Measurements from ENCODE around the gene JOSD1. TPM values are rescaled to one million over a fixed set of nuclear protein-coding genes. Genes with fewer than 3 reads are reported as not detected.

Gene JOSD1
- total and polyA plus RNA-seq, 2 donors (not counting 3 experiments of a cell fraction or from before 2014, with no cell fraction given): 61.7 to 73.1 TPM

- Histone ChIP-seq H3K4me1 (ENCODE audit: control insufficient read depth, extremely low read depth, insufficient read depth, low read length) (no peaks in the 10 kb centered on the region), H4K20me1 (replicated peaks; ENCODE audit: control insufficient read depth, extremely low read depth, insufficient read depth, low read length) (no peaks in the 10 kb centered on the region), H3K4me2 (ENCODE audit: insufficient read depth, low read length) (no peak overlapping the region), H3K4me3 (replicated peaks in 1 of 3; ENCODE audit: insufficient read depth in 1 of 3, low read depth in 1 of 3, low read length in 3 of 3) (no peak overlapping the region), H2AFZ (ENCODE audit: low read depth, low read length) (no peak overlapping the region), H3K79me2 (ENCODE audit: control insufficient read depth, insufficient read depth, low read length) (no peaks in the 10 kb centered on the region), H3K9ac (replicated peaks; ENCODE audit: extremely low read depth, insufficient read depth, low read length) (no peak overlapping the region), H3K9me3 (replicated peaks; ENCODE audit: control insufficient read depth, insufficient read depth, low read length) (no peaks in the 10 kb centered on the region), H3K27ac (ENCODE audit: insufficient read depth, low read depth, low read length) (no peak overlapping the region), H3K27me3 (ENCODE audit: control insufficient read depth in 2 of 2, insufficient read depth in 2 of 2, low read length in 2 of 2) (no peaks in the 10 kb centered on the region), H3K9me1 (replicated peaks; ENCODE audit: control insufficient read depth, extremely low read depth, insufficient read depth, low read length) (no peaks in the 10 kb centered on the region), H3K36me3 (ENCODE audit: control insufficient read depth in 2 of 2, extremely low read depth in 1 of 2, insufficient read depth in 2 of 2, low read length in 2 of 2) (peaks cover 17 to 66% of the 10 kb centered on the region in 2 experiments)
- ChIA-PET CTCF (interaction anchor here (3.1 kb wide), 1 partner anchor 9 kb away, joined by 11 read pairs; no protein-coding TSS in a partner anchor), POLR2A (no interaction called here)
- no peak for TF ChIP-seq MYC (IDR thresholded peaks at IDR 0.05; ENCODE audit: low read depth, low read length)
- no peak for TF ChIP-seq FOS (IDR thresholded peaks at IDR 0.05; ENCODE audit: borderline replicate concordance, insufficient read depth, low read length)
- TF ChIP-seq MAX (IDR thresholded peaks at IDR 0.05; ENCODE audit: insufficient read depth, insufficient read length): no peak
- TF ChIP-seq POLR2A (IDR thresholded peaks at IDR 0.05; ENCODE audit: low read depth, low read length): no peak
- TF ChIP-seq GATA2 (IDR thresholded peaks at IDR 0.05; ENCODE audit: insufficient read depth, insufficient read length, low read depth, low read length): no peak
- no peak for TF ChIP-seq CTCF (IDR thresholded peaks at IDR 0.05; ENCODE audit: extremely low read depth in 1 of 2, insufficient read depth in 1 of 2, low read depth in 1 of 2, low read length in 2 of 2)
- TF ChIP-seq POLR2AphosphoS5 (IDR thresholded peaks at IDR 0.05; ENCODE audit: insufficient read depth, low read depth, low read length): no peak
- TF ChIP-seq EZH2 (IDR thresholded peaks at IDR 0.05; ENCODE audit: borderline replicate concordance, low read depth, low read length, severe bottlenecking): no peak
- no peak for TF ChIP-seq JUN (IDR thresholded peaks at IDR 0.05; ENCODE audit: borderline replicate concordance, insufficient read depth, insufficient read length, low read depth)
- dilution Hi-C loops (cut with MboI; ENCODE audit: extremely low pct_ligation_motif_present, low sequenced_read_pairs) (no loop called here), intact Hi-C loops (cut with micrococcal nuclease) (no loop called here)
- BruUV-seq (replicated peaks): no TSS peak
- no peak for DNase-seq (ENCODE audit: low read depth, low spot score)
- no peak for FAIRE-seq
Observed at GRCh38 chr22:38741166-38741565, 40.4 kb upstream of the JOSD1 start.
